C4-2B (cell line): Measurements from ENCODE around the gene TENM4.

Source experiments
- ZFX ChIP-seq: fragments of 450-650 bp; IDR thresholded peaks from 2 replicates; pipeline ENCODE4 v1.6.1; 2017
- TF ChIP-seq, protein P1 (sequence below): fragments of 450-650 bp; conservative IDR thresholded peaks from 2 replicates; pipeline ENCODE4 v1.5.1; 2017; ENCODE audit warnings: mild to moderate bottlenecking

GRCh38 chr11:79227767-79228755 is 212.8 kb downstream of the TENM4 start:
- TF ChIP-seq, protein P1, sequence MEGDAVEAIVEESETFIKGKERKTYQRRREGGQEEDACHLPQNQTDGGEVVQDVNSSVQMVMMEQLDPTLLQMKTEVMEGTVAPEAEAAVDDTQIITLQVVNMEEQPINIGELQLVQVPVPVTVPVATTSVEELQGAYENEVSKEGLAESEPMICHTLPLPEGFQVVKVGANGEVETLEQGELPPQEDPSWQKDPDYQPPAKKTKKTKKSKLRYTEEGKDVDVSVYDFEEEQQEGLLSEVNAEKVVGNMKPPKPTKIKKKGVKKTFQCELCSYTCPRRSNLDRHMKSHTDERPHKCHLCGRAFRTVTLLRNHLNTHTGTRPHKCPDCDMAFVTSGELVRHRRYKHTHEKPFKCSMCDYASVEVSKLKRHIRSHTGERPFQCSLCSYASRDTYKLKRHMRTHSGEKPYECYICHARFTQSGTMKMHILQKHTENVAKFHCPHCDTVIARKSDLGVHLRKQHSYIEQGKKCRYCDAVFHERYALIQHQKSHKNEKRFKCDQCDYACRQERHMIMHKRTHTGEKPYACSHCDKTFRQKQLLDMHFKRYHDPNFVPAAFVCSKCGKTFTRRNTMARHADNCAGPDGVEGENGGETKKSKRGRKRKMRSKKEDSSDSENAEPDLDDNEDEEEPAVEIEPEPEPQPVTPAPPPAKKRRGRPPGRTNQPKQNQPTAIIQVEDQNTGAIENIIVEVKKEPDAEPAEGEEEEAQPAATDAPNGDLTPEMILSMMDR, result no peak
- no peak for TF ChIP-seq ZFX
